Ovary (tissue), 9 donors: ENCODE measurements around the gene GTF3C4. TPM values are rescaled to one million over a fixed set of nuclear protein-coding genes. Genes with fewer than 3 reads are reported as not detected.

Source experiments
- DNase-seq, 5 donors: peaks; one replicate each; pipeline ENCODE4 v3.0.0-alpha.2; 2019 to 2020
- H3K27ac ChIP-seq, 2 donors: fragments of 200-600 bp; one replicate each; pipeline versions ENCODE4 v1.5.1 to v1.8.0; 2019 to 2022
- H3K27me3 ChIP-seq: fragments of 200-600 bp; one replicate; pipeline ENCODE4 v1.8.0; 2022
- H3K36me3 ChIP-seq: fragments of 200-600 bp; sonication (generic); one replicate; pipeline ENCODE4 v1.5.1; 2019
- H3K4me1 ChIP-seq: one replicate; pipeline ENCODE4 v1.8.1; 2013; ENCODE audit warnings: mild to moderate bottlenecking, moderate library complexity; ENCODE audit not compliant: insufficient read depth
- H3K4me3 ChIP-seq: fragments of 200-600 bp; sonication (generic); one replicate; pipeline ENCODE4 v1.5.1; 2017
- H3K9me3 ChIP-seq, 2 donors: fragments of 200-600 bp in 1 of 2; sonication (generic) in 1 of 2; one replicate each; pipeline versions ENCODE4 v1.5.1 to v1.8.1; 2013 to 2019; ENCODE audit warnings: mild to moderate bottlenecking in 1 of 2, moderate library complexity in 1 of 2
- EP300 ChIP-seq: sonication (generic); formaldehyde crosslinking; IDR thresholded peaks from one replicate; pipeline ENCODE4 v1.6.1; 2017; ENCODE audit warnings: antibody characterized with exemption
- POLR2A ChIP-seq: fragments of 450-650 bp; IDR thresholded peaks from one replicate; pipeline ENCODE4 v1.6.1; 2017; ENCODE audit warnings: antibody characterized with exemption, mild to moderate bottlenecking, moderate library complexity
- WGBS, 3 donors: extraction: QIAGEN DNeasy Blood & Tissue Kit in 1 of 3; methylation state at CpG; one replicate each; pipeline versions ENCODE4 v1.1.5 to v1.1.7; 2013 to 2017; 5-methylcytosine and 5-hydroxymethylcytosine counted together
- intact Hi-C, 4 donors: fragments of 100-400 bp; cut with DNase I; formaldehyde crosslinking; loops; one replicate each; pipeline versions ENCODE4 v1.11.0 to v1.15.1; 2022 to 2023
- polyA plus RNA-seq, 2 donors: library from polyadenylated mRNA; stranded (reverse); fragments of 200-250 nt in 1 of 2; fragments of 350-450 nt in 1 of 2; fragmentation: Illumina TruSeq in 1 of 2; extraction: RNeasy Lipid Tissue Mini Kit (QIAGEN cat#74804) in 1 of 2; gene quantifications; one replicate each; pipeline ENCODE4 v1.2.3, GENCODE V29; 2013 to 2014
- total RNA-seq, 7 donors: library from RNA; depleted of rRNA in 2 of 7; stranded (reverse); fragments of >200 nt in 2 of 7; fragmentation: NEBNext Ultra II Directional in 3 of 7; extraction: Animal tissue kit (Norgen Biotek cat#: 25700) in 3 of 7; gene quantifications; one replicate each; pipeline versions ENCODE4 v1.1.0 to v1.2.4, GENCODE V29; 2016 to 2023
- TF ChIP-seq, protein P1 (sequence below), 3 donors: fragments of 450-650 bp in 2 of 3; fragments of 200-600 bp in 1 of 3; IDR thresholded peaks; one replicate each; pipeline versions ENCODE4 v1.5.1 to v1.8.0; 2016 to 2022; ENCODE audit warnings: antibody characterized with exemption in 3 of 3, mild to moderate bottlenecking in 1 of 3
- donor health status: DM: no; HTN: no; CAD: no; lungs with moderate emphysema.
- donor health status: DM: no; HTN: no; CAD: no.
- donor health status: Bipolar disorder and iron deficiency.
- donor health status: DM: yes; HTN: yes; CAD: no.
- donor health status: DM: no; HTN: no; CAD: no.
- donor health status: DM: yes; HTN: yes; CAD: no.

GTF3C4 gene
- total and polyA plus RNA-seq, 9 donors = 7.0 to 19.4 (median 15.5) TPM

DNA sequence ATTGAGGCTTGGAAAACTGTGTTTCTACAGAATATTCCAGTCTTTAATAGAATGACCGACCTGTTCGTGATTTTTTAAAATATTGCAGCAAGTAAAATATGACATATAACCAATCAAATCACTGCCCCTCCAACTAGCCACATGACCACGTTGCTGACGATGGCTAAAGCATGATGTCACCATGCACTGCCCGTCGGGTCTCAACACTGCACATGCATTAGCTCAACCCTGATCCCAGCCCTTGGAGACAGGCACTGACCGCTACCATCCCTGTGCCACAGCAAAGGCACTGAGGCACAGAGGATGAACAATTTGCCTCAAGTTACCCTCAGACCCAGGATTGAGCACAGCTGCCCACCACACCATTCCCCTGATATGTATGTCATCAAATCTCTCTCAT lies 14.0 kb upstream of the GTF3C4 start:
- no peaks in the 10 kb centered on the region for H3K4me1 ChIP-seq
- intact Hi-C loops = no loop called here
- TF ChIP-seq, protein P1, sequence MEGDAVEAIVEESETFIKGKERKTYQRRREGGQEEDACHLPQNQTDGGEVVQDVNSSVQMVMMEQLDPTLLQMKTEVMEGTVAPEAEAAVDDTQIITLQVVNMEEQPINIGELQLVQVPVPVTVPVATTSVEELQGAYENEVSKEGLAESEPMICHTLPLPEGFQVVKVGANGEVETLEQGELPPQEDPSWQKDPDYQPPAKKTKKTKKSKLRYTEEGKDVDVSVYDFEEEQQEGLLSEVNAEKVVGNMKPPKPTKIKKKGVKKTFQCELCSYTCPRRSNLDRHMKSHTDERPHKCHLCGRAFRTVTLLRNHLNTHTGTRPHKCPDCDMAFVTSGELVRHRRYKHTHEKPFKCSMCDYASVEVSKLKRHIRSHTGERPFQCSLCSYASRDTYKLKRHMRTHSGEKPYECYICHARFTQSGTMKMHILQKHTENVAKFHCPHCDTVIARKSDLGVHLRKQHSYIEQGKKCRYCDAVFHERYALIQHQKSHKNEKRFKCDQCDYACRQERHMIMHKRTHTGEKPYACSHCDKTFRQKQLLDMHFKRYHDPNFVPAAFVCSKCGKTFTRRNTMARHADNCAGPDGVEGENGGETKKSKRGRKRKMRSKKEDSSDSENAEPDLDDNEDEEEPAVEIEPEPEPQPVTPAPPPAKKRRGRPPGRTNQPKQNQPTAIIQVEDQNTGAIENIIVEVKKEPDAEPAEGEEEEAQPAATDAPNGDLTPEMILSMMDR (IDR thresholded peaks at IDR 0.05) = no peak
- TF ChIP-seq EP300 = no peak
- TF ChIP-seq POLR2A = no peak
- no peak overlapping the region for H3K27ac ChIP-seq
- no peaks in the 10 kb centered on the region for H3K36me3 ChIP-seq
- no peak for DNase-seq
- no peaks in the 10 kb centered on the region for H3K27me3 ChIP-seq
- no peaks in the 10 kb centered on the region for H3K9me3 ChIP-seq
- 79 to 85% (median 82%) methylated on average over 7 of the region's 7 CpGs for WGBS, 3 donors
- no peak overlapping the region for H3K4me3 ChIP-seq

GRCh38 chr9:132662152-132662945 lies 7.9 kb upstream of the GTF3C4 start:
- no peak for DNase-seq
- Histone ChIP-seq H3K36me3 (no peaks in the 10 kb centered on the region), H3K4me3 (no peak overlapping the region), H3K4me1 (no peaks in the 10 kb centered on the region), H3K27me3 (no peaks in the 10 kb centered on the region), H3K9me3 (no peaks in the 10 kb centered on the region), H3K27ac (no peak overlapping the region)
- 72 to 79% (median 77%) methylated on average over 12 of the region's 12 CpGs for WGBS, 3 donors
- intact Hi-C loops = loop anchor here in 2 of 4 donors (10.0 kb wide), 2 partner anchors 132 to 242 kb away; no protein-coding TSS in a partner anchor
- TF ChIP-seq POLR2A (no peak), EP300 (no peak)
- TF ChIP-seq, protein P1 (IDR thresholded peaks at IDR 0.05) = no peak

GRCh38 chr9:132663117-132663516 lies 7.1 kb upstream of the GTF3C4 start:
- no peaks in the 10 kb centered on the region for H3K9me3 ChIP-seq
- no peak overlapping the region for H3K4me3 ChIP-seq
- DNase-seq = no peak
- WGBS, 3 donors = 71 to 77% (median 75%) methylated on average over 10 to 11 of the region's 11 CpGs
- H3K4me1 ChIP-seq = no peaks in the 10 kb centered on the region
- intact Hi-C loops = loop anchor here in 2 of 4 donors (10.0 kb wide), 2 partner anchors 132 to 242 kb away; no protein-coding TSS in a partner anchor
- H3K27me3 ChIP-seq = no peaks in the 10 kb centered on the region
- TF ChIP-seq, protein P1 (IDR thresholded peaks at IDR 0.05) = no peak
- TF ChIP-seq POLR2A (no peak), EP300 (no peak)
- no peak overlapping the region for H3K27ac ChIP-seq
- no peaks in the 10 kb centered on the region for H3K36me3 ChIP-seq

- no peaks in the 10 kb centered on the region for H3K4me1 ChIP-seq
- no peak overlapping the region for H3K4me3 ChIP-seq
- no peak for TF ChIP-seq EP300
- TF ChIP-seq, protein P1 (IDR thresholded peaks at IDR 0.05) = no peak
- no peak for TF ChIP-seq POLR2A
- no peak overlapping the region for H3K27ac ChIP-seq
- intact Hi-C loops = loop anchor here in 2 of 4 donors (10.0 kb wide), 2 partner anchors 131 to 241 kb away; no protein-coding TSS in a partner anchor
- H3K27me3 ChIP-seq = no peaks in the 10 kb centered on the region
- no peak for DNase-seq
- 94 to 98% (median 96%) methylated on average over 2 of the region's 2 CpGs for WGBS, 3 donors
- no peaks in the 10 kb centered on the region for H3K9me3 ChIP-seq
- H3K36me3 ChIP-seq = no peaks in the 10 kb centered on the region
Measured at GRCh38 chr9:132663851-132664250, 6.4 kb upstream of the GTF3C4 start.
